Measurements from ENCODE around the gene TRAIP. TPM values are rescaled to one million over a fixed set of nuclear protein-coding genes. Genes with fewer than 3 reads are reported as not detected.
"Not testable (repeated sequence)": the region's sequence is repeated elsewhere in the genome, so short reads cannot be mapped to it uniquely, and the experiment has no call there.

TRAIP gene
- total RNA-seq, 1 donor from 2014 or later = 2.8 TPM

DNA sequence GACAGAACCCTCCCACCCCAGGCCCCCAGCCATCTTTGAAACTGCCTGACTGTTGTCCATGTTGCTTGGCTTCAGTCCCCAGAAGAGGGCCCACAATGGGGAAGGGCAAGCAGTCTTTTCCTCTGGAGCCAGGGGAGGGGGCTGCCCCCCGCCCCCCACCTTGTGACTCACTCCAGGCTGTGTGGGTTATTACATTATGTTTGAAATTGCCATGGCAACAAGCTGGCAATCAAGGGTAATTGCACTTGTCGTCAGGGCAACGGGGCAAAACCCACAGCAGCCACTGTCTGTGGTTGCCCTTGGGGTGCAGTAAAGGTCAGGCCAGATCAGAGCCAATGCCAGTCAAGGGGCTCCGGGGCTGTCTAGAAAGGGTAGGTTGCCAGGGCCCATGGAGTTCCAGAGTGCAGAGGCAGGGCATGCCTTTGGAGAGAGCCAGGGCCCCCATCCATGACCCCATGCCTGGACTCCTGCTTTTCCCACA lies 16.5 kb upstream of the TRAIP start:
- DNase-seq = no peak

DNA sequence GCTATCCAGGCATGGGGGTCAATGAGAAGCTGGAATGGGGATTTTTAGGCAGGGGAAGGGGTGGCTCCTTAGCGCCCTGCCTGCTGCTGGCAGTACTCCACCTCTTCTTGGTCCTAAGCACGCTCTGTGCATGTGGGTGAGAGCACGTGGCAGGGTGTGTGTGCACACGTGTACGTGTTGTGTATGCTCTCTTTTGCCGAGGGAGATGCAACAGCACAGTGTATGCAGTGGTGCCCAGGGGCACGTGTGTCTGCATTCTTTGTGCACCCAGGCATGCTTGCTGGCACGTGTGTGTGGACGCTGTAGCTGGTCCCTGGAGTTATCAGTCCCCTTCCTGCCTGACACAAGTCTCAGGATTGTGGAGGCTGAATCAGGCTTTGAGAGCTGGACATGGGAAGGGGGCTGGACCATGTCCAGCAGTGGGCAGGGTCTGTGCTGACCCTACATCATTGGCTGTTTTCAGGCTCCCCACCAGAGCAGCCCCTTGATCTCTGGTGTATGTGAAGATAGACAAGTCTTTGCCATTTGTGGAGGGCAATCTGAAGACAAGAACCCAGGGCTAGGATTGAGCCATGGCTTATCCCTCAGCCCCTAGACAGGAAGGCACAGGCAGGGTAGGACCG lies 15.3 kb upstream of the TRAIP start:
- DNase-seq = no peak

DNA sequence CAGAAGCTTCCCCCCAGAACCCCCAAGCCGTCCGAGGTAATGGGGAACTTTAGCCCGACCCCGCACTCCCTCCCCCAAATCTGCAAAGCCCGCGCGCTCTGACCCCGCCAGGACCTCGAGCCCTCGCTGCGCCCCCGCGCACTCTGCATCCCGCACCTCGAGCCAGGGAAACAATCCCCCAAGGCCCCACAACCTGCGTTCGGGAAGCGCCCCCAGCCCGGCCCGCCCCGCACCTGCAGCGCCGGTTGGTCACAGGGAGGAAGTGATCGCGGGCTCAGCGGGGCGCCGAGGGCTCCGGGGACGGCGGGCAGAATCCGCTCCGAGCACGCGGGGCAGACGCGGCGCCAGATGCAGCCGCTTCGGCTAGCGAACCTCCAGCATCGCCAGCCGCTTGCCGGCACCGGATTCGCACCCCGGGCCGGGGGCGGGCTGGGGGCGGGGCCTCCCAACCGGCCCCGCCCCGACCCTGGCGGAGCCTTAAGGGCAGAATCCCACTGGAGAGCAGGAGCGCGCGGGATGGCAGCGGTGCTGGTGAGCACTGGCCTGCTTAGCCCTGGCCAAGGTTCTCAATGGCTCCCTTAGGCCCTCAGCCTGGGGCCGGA lies 13.3 kb upstream of the TRAIP start, which contains the start of gene CAMKV:
CAMKV (minus strand) TSS at position 382 of the 602 bp plus-strand sequence. CDS start 7,518 bp downstream, outside the sequence.
- no peak for DNase-seq

GRCh38 chr3:49868862-49869466 lies 12.6 kb upstream of the TRAIP start:
- no peak for DNase-seq

DNA sequence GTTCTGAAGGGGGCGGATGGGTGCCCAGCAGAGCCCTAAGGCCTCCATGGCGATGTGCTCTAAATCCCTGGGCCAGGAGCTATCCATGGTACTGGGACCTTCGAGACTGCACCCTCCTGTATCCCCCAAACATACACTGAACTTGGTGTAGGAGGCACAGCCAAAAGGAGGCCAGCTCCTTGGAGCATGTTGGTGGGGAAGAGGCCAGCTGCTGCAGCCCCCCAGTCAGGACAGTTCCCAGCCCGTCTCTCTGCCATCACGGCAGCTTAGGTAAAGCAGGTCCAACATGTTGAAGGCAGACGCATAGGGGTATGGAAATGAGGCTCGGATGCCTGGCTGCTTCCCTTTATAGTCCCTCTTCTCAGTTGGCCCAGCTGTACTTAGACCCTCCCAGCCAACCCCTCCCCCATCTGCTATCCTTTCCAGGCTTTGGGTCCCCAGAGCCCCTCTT lies 11.5 kb upstream of the TRAIP start:
- no peak for DNase-seq

- DNase-seq = no peak
Observed at GRCh38 chr3:49867400-49867799, 11.0 kb upstream of the TRAIP start.

- DNase-seq = no peak
Observed at GRCh38 chr3:49865198-49865784, 8.9 kb upstream of the TRAIP start.

DNA sequence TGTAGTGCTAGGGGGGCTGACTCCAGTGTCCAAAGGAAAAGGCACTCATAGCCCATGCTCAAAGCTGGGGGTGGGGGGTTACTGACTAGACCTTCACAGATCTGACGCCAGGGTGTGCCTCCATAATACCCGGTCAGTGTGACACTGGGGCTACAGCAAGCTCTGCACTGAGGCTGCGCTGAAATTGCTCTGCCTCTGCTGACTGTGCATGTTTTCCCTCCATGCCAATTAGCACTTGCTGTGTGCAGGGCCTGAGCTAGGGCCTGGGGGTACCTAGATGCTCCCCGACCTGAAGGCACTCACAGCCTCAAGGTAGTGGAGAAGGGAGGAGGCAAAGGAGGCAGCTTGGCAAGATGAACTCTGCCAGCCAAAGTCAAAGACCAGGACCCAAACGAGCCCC lies 8.1 kb upstream of the TRAIP start:
- DNase-seq = no peak

GRCh38 chr3:49859576-49860305 lies 3.4 kb upstream of the TRAIP start:
- no peak for DNase-seq

DNA sequence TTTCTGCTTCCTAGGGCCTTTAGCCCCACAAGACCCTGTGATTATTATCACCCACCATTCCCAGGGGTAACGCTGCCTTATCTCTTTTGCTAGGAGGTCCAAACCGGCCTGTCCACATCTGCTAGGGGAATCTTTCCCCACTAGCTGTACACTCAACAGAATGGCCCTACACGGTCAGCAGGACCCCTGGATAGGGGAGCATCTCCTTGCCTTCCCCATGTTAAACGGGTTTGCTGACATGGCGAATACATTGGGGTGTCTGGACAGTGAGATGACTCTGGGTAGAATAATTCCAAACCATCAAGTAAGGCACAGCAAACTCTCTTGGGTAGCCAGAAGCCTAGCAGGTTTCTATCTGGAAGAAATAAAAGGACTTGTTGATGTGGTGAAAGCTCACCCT lies 702 bp downstream of the TRAIP start:
- no peak for DNase-seq

DNA sequence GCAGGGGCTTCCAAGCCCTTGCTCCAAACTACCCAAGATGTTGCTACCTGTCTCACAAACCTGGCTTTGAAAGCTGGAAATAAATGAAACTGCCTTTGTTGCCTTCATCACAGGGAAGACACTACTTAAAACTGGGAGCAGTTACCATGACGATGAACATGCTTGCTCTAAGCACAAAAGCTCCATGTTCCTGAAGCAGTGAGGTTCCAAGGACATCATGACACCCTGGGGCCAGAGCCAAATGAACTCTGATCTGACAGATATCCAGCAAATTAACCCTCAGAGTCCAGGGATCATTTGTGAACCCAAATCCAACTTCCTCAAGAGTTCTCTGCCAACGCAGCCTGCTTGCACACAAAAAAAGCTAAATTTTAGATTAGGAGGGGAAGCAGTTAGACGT lies 10.7 kb downstream of the TRAIP start:
- no peak for DNase-seq

GRCh38 chr3:49844464-49845183 lies 11.7 kb downstream of the TRAIP start:
- DNase-seq = no peak

DNA sequence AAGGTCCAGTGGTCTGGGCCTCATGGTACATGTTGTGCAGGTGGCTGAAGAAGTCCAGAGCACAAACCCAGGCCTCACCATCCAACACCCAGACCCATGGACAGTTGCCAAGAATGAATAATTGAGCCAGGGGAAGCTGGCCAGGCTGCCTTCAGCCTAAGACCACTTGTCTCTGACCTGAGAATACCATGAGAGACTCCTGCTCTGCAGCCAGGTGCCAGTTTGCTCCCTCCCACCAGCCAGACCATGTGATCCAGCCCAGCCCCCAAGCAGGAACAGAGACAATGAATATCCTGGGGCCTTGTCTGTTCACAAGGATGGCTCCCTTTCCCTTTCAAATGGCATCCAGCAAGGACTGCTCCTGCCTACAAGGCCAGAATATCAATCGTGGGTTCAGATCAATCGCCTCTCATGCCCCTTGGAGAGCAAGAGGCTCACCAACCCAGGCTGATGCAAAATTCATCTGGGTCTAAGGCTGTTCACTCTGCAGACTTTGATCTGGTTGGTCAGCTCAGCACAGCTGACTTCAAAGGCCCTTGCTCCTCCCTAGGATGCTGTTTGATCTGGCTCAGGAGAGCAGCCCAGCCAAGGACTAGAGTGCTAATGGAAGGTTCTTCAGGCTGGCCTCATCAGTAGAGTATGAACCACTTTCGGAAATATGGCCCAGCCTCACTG lies 13.4 kb downstream of the TRAIP start:
- DNase-seq = no peak

- DNase-seq = no peak
Observed at GRCh38 chr3:49841806-49842205, 14.6 kb downstream of the TRAIP start.

DNA sequence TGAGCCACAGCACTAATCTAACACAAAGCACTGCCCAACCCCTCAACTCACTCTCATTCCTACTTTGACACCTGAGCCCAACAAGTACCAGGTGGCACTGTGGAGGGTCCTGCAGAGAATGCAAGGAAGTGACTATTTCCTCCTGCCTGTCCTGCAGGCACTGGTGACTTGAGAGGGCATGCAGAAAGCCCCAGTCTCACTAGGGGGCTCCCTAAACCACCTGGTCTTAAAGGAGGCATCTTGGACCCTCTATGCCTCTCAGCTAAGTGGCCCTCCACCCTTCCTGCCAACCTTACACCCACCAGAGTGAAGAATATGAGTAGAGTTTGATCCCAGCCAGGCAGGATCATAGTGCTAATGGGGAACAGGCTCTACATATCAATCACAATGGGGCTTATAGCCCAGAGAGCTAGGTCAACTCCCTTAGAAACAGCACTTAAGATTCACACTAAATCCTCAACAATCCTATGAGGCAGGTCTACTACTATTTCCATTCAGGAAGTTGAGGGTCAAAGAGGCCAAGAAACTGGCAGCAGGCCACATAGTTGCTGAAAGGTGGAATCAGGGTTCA lies 15.2 kb downstream of the TRAIP start:
- no peak for DNase-seq

GRCh38 chr3:49840388-49840787 lies 16.0 kb downstream of the TRAIP start:
- peak; percentile 75 for DNase-seq

- peak; percentile 79 for DNase-seq
Observed at GRCh38 chr3:49839193-49839809, 17.1 kb downstream of the TRAIP start.

DNA sequence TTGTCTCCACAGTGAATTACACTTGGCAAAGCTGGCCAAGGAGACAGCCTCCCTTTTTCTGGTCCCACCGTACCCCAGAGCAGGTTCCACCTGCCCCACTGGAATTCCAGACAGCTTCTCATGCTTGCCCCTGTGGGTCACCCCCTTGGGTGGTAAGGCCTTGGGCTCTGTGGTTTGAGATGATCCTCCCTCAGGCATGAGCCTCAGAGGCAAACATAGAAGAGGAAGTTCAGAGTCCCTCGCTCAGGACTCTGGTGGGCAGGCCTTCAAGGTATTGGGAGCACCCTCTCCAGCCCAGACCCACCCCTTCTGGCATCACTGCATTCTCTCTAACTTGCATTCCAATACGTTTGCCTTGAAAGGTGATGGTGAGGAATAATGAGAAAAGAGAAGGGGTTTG lies 25.0 kb downstream of the TRAIP start:
- DNase-seq = no peak

GRCh38 chr3:49826016-49826415 lies 30.3 kb downstream of the TRAIP start:
- no peak for DNase-seq

- DNase-seq = not testable (repeated sequence)
Observed at GRCh38 chr3:49823131-49823530, 33.2 kb downstream of the TRAIP start.
